Keratinocyte (primary cell): ENCODE results near the gene FREM1. TPM values are rescaled to one million over a fixed set of nuclear protein-coding genes. Genes with fewer than 3 reads are reported as not detected.

Experiments
- DNase-seq: peaks from one replicate; pipeline ENCODE4 v3.0.0-alpha.2; 2011; ENCODE audit warnings: low read depth, missing footprints, low spot score
- FAIRE-seq: peaks from 2 replicates; lab custom pipeline; 2011; peaks lifted over from hg19 to GRCh38; lab: Jason Lieb, UNC
- H2AFZ ChIP-seq: 2 replicates; pipeline ENCODE4 v1.6.0; 2012; ENCODE audit warnings: low read length, control low read depth, inconsistent platforms; ENCODE audit not compliant: control insufficient read depth
- H3K27ac ChIP-seq: 2 replicates; pipeline ENCODE4 v1.5.1; 2011; ENCODE audit warnings: low read length; ENCODE audit not compliant: control insufficient read depth, insufficient read depth
- H3K27me3 ChIP-seq: 3 replicates; pipeline ENCODE4 v1.6.0; 2011; ENCODE audit warnings: low read length; ENCODE audit not compliant: control insufficient read depth, insufficient read depth; ENCODE audit errors: extremely low read depth
- H3K36me3 ChIP-seq, 2 experiments: 2 replicates in 1 of 2; 3 replicates in 1 of 2; pipeline ENCODE4 v1.5.1; 2011; ENCODE audit warnings: low read length in 2 of 2, mild to moderate bottlenecking in 1 of 2; ENCODE audit not compliant: control insufficient read depth in 2 of 2, insufficient read depth in 2 of 2; ENCODE audit errors: extremely low read depth in 1 of 2
- H3K4me1 ChIP-seq: 3 replicates; pipeline ENCODE4 v1.5.1; 2011; ENCODE audit warnings: low read length; ENCODE audit not compliant: control insufficient read depth, insufficient read depth; ENCODE audit errors: extremely low read depth
- H3K4me2 ChIP-seq: 3 replicates; pipeline ENCODE4 v1.6.0; 2011; ENCODE audit warnings: low read depth, low read length; ENCODE audit not compliant: control insufficient read depth, insufficient read depth; ENCODE audit errors: extremely low read depth
- H3K4me3 ChIP-seq, 3 experiments: fragments of 200-600 bp in 1 of 3; sonication (generic) in 1 of 3; 2 replicates in 2 of 3; 3 replicates in 1 of 3; pipeline ENCODE4 v1.5.1; 2011 to 2016; ENCODE audit warnings: low read length in 3 of 3, mild to moderate bottlenecking in 3 of 3, control low read depth in 2 of 3, inconsistent platforms in 1 of 3, low read depth in 1 of 3, mixed read lengths in 1 of 3, mixed run types in 1 of 3, moderate library complexity in 1 of 3; ENCODE audit not compliant: control insufficient read depth in 2 of 3, insufficient read depth in 2 of 3; ENCODE audit errors: extremely low read depth in 1 of 3
- H3K79me2 ChIP-seq: 2 replicates; pipeline ENCODE4 v1.6.0; 2012; ENCODE audit warnings: low read length; ENCODE audit not compliant: control insufficient read depth, insufficient read depth
- H3K9ac ChIP-seq: 3 replicates; pipeline ENCODE4 v1.6.0; 2011; ENCODE audit warnings: low read length; ENCODE audit not compliant: control insufficient read depth, insufficient read depth; ENCODE audit errors: extremely low read depth
- H3K9me1 ChIP-seq: 3 replicates; pipeline ENCODE4 v1.6.0; 2011; ENCODE audit warnings: low read length; ENCODE audit not compliant: control insufficient read depth, insufficient read depth; ENCODE audit errors: extremely low read depth
- H3K9me3 ChIP-seq: 2 replicates; pipeline ENCODE4 v1.5.1; 2012; ENCODE audit warnings: low read depth, low read length; ENCODE audit not compliant: control insufficient read depth
- H4K20me1 ChIP-seq: 3 replicates; pipeline ENCODE4 v1.6.0; 2011; ENCODE audit warnings: low read length; ENCODE audit not compliant: control insufficient read depth, insufficient read depth; ENCODE audit errors: extremely low read depth
- CTCF ChIP-seq, 3 experiments: IDR thresholded peaks in 1 of 3; conservative IDR thresholded peaks in 1 of 3; optimal IDR thresholded peaks in 1 of 3; 2 replicates in 2 of 3; 3 replicates in 1 of 3; pipeline versions ENCODE3 to v1.5.1; 2011; ENCODE audit warnings: low read length in 3 of 3, mild to moderate bottlenecking in 3 of 3, moderate library complexity in 2 of 3, control low read depth in 1 of 3, inconsistent platforms in 1 of 3; ENCODE audit not compliant: insufficient read depth in 2 of 3; ENCODE audit errors: extremely low read depth in 1 of 3
- EZH2 ChIP-seq: IDR thresholded peaks from one replicate; pipeline ENCODE4 v1.6.1; 2012; ENCODE audit warnings: inconsistent platforms, mild to moderate bottlenecking, low read length, moderate library complexity
- dilution Hi-C: fragments of 300-500 bp; cut with MboI; formaldehyde crosslinking; loops from one replicate; pipeline ENCODE4 v1.7.0; 2020; ENCODE audit warnings: low sequenced_read_pairs; ENCODE audit not compliant: extremely low pct_ligation_motif_present
- polyA plus RNA-seq, 5 experiments: library from polyadenylated mRNA; depleted of rRNA in 3 of 5; stranded (reverse) in 3 of 5; stranded (forward) in 1 of 5; unstranded in 1 of 5; fragments of >200 nt; gene quantifications; 1 replicate in 1 of 5; 2 replicates in 3 of 5; 3 replicates in 1 of 5; pipeline versions ENCODE4 v1.2.1 to v1.2.3, GENCODE V29; 2011 to 2012; ENCODE audit warnings: missing spikeins in 2 of 5, low read depth in 1 of 5, low replicate concordance in 1 of 5

FREM1 gene
- polyA plus RNA-seq, 1 donor (not counting 4 experiments of a cell fraction or from before 2014, with no cell fraction given): under 0.01 TPM

- dilution Hi-C loops: no loop called here
- H2AFZ ChIP-seq: no peak overlapping the region
- TF ChIP-seq EZH2 (no peak), CTCF (optimal IDR thresholded peaks at IDR 0.05 in 1 of 3, IDR thresholded peaks at IDR 0.05 in 1 of 3, conservative IDR thresholded peaks at IDR 0.05 in 1 of 3; ENCODE audit: extremely low read depth in 1 of 3, insufficient read depth in 2 of 3, low read length in 3 of 3) (no peak)
These were observed 96.0 kb downstream of the FREM1 start for GRCh38 chr9:14814249-14814628.

GRCh38 chr9:14813336-14814248 is 96.6 kb downstream of the FREM1 start:
- Histone ChIP-seq H3K4me1 (no peaks in the 10 kb centered on the region), H3K36me3 (no peaks in the 10 kb centered on the region), H3K27me3 (peaks cover 4% of the 10 kb centered on the region), H3K27ac (no peak overlapping the region), H3K4me3 (no peak overlapping the region), H3K9ac (no peak overlapping the region), H3K4me2 (no peak overlapping the region), H4K20me1 (no peaks in the 10 kb centered on the region), H3K9me3 (no peaks in the 10 kb centered on the region), H2AFZ (no peak overlapping the region), H3K79me2 (no peaks in the 10 kb centered on the region), H3K9me1 (no peaks in the 10 kb centered on the region)
- DNase-seq (no peak), FAIRE-seq (no peak)
- dilution Hi-C loops: no loop called here
- no peak for TF ChIP-seq EZH2
- no peak for TF ChIP-seq CTCF (optimal IDR thresholded peaks at IDR 0.05 in 1 of 3, IDR thresholded peaks at IDR 0.05 in 1 of 3, conservative IDR thresholded peaks at IDR 0.05 in 1 of 3; ENCODE audit: extremely low read depth in 1 of 3, insufficient read depth in 2 of 3, low read length in 3 of 3)

More at GRCh38 chr9:14814249-14814628, 96.0 kb downstream of the FREM1 start:
- no peaks in the 10 kb centered on the region for H4K20me1 ChIP-seq
- H3K36me3 ChIP-seq: no peaks in the 10 kb centered on the region
- no peaks in the 10 kb centered on the region for H3K9me3 ChIP-seq
- no peak overlapping the region for H3K4me2 ChIP-seq
- no peaks in the 10 kb centered on the region for H3K79me2 ChIP-seq
- H3K27me3 ChIP-seq: peaks cover 4% of the 10 kb centered on the region
- H3K4me1 ChIP-seq: no peaks in the 10 kb centered on the region
- no peaks in the 10 kb centered on the region for H3K9me1 ChIP-seq
- DNase-seq: no peak
- no peak overlapping the region for H3K27ac ChIP-seq
- no peak overlapping the region for H3K9ac ChIP-seq
- FAIRE-seq: no peak
- H3K4me3 ChIP-seq: no peak overlapping the region
